Endothelial cell of umbilical vein (primary cell): ENCODE measurements around the gene ZNF232. TPM values are rescaled to one million over a fixed set of nuclear protein-coding genes. Genes with fewer than 3 reads are reported as not detected.

ENCODE experiments used
- BruUV-seq: library from RNA; stranded (reverse); fragments of 400-500 nt; replicated peaks from 2 replicates; lab custom pipeline; 2021; lab: Mats Ljungman, UMichigan
- CTCF ChIA-PET: fragments of 300-600, 350-600 bp; sonication (Branson Sonifier 250); formaldehyde crosslinking; loops from one replicate; lab custom pipeline; 2021; ENCODE audit warnings: antibody characterized with exemption, inconsistent platforms; lab: Charles Lee
- POLR2A ChIA-PET: fragments of 300-600, 350-600 bp; sonication (Branson Sonifier 250); formaldehyde crosslinking; loops from one replicate; lab custom pipeline; 2021; ENCODE audit warnings: antibody characterized with exemption, inconsistent platforms; lab: Charles Lee
- DNase-seq: peaks from one replicate; pipeline ENCODE4 v3.0.0-alpha.2; 2011; ENCODE audit warnings: low read depth, low spot score
- FAIRE-seq: peaks from 2 replicates; lab custom pipeline; 2011; peaks lifted over from hg19 to GRCh38; lab: Jason Lieb, UNC
- H2AFZ ChIP-seq: 2 replicates; pipeline ENCODE4 v1.6.0; 2012; ENCODE audit warnings: low read depth, low read length, control low read depth, inconsistent platforms
- H3K27ac ChIP-seq: 2 replicates; pipeline ENCODE4 v1.5.1; 2011; ENCODE audit warnings: low read depth, mild to moderate bottlenecking, control low read depth, low read length, moderate library complexity; ENCODE audit not compliant: insufficient read depth
- H3K27me3 ChIP-seq, 2 experiments: 2 replicates each; pipeline versions ENCODE4 v1.6.0 to v1.6.1; 2011; ENCODE audit warnings: low read length in 2 of 2, mixed read lengths in 1 of 2; ENCODE audit not compliant: control insufficient read depth in 2 of 2, insufficient read depth in 2 of 2
- H3K36me3 ChIP-seq, 2 experiments: 2 replicates in 1 of 2; 3 replicates in 1 of 2; pipeline ENCODE4 v1.5.1; 2011; ENCODE audit warnings: low read length in 2 of 2, mild to moderate bottlenecking in 1 of 2, moderate library complexity in 1 of 2; ENCODE audit not compliant: control insufficient read depth in 2 of 2, insufficient read depth in 2 of 2; ENCODE audit errors: extremely low read depth in 1 of 2
- H3K4me1 ChIP-seq: 3 replicates; pipeline ENCODE4 v1.5.1; 2011; ENCODE audit warnings: mild to moderate bottlenecking, low read length; ENCODE audit not compliant: control insufficient read depth, insufficient read depth; ENCODE audit errors: extremely low read depth
- H3K4me2 ChIP-seq: 2 replicates; pipeline ENCODE4 v1.6.1; 2011; ENCODE audit warnings: low read length, control low read depth, mixed read lengths; ENCODE audit not compliant: insufficient read depth
- H3K4me3 ChIP-seq, 3 experiments: fragments of 200-600 bp in 1 of 3; sonication (generic), shearing (Covaris generic) in 1 of 3; replicated peaks in 1 of 3; 2 replicates each; pipeline ENCODE4 v1.5.1; 2011 to 2016; ENCODE audit warnings: control low read depth in 3 of 3, low read length in 3 of 3, mild to moderate bottlenecking in 2 of 3, inconsistent platforms in 1 of 3, low read depth in 1 of 3, moderate library complexity in 1 of 3; ENCODE audit not compliant: insufficient read depth in 1 of 3
- H3K79me2 ChIP-seq: 2 replicates; pipeline ENCODE4 v1.6.0; 2012; ENCODE audit warnings: low read length, inconsistent platforms; ENCODE audit not compliant: control insufficient read depth, insufficient read depth
- H3K9ac ChIP-seq: replicated peaks from 2 replicates; pipeline ENCODE3; 2011; ENCODE audit warnings: low read length, control low read depth; ENCODE audit not compliant: insufficient read depth; ENCODE audit errors: extremely low read depth
- H3K9me1 ChIP-seq: replicated peaks from 3 replicates; pipeline ENCODE4 v1.6.0; 2011; ENCODE audit warnings: mild to moderate bottlenecking, low read length; ENCODE audit not compliant: control insufficient read depth, insufficient read depth; ENCODE audit errors: extremely low read depth
- H3K9me3 ChIP-seq: replicated peaks from 2 replicates; pipeline ENCODE4 v1.5.1; 2012; ENCODE audit warnings: low read length, inconsistent platforms; ENCODE audit not compliant: control insufficient read depth, insufficient read depth
- H4K20me1 ChIP-seq: replicated peaks from 2 replicates; pipeline ENCODE3; 2011; ENCODE audit warnings: mild to moderate bottlenecking, low read length; ENCODE audit not compliant: control insufficient read depth, insufficient read depth; ENCODE audit errors: extremely low read depth
- EZH2 ChIP-seq: IDR thresholded peaks from 2 replicates; pipeline ENCODE4 v1.6.1; 2012; ENCODE audit warnings: borderline replicate concordance, low read depth, mild to moderate bottlenecking, moderate library complexity, low read length, inconsistent platforms; ENCODE audit not compliant: severe bottlenecking
- FOS ChIP-seq: IDR thresholded peaks from 2 replicates; pipeline ENCODE4 v1.6.1; 2011; ENCODE audit warnings: mild to moderate bottlenecking, low read length, moderate library complexity, borderline replicate concordance; ENCODE audit not compliant: insufficient read depth
- GATA2 ChIP-seq: IDR thresholded peaks from 2 replicates; pipeline ENCODE4 v1.7.0; 2011; ENCODE audit warnings: low read depth, mild to moderate bottlenecking, moderate library complexity, mixed read lengths, low read length; ENCODE audit not compliant: insufficient read length, insufficient read depth
- JUN ChIP-seq: IDR thresholded peaks from 2 replicates; pipeline ENCODE4 v1.6.1; 2011; ENCODE audit warnings: borderline replicate concordance, low read depth; ENCODE audit not compliant: insufficient read length, insufficient read depth
- MYC ChIP-seq: IDR thresholded peaks from one replicate; pipeline ENCODE4 v1.6.1; 2011; ENCODE audit warnings: mild to moderate bottlenecking, low read depth, low read length
- POLR2A ChIP-seq: IDR thresholded peaks from 2 replicates; pipeline ENCODE4 v1.6.1; 2012; ENCODE audit warnings: low read depth, mild to moderate bottlenecking, control low read depth, low read length
- POLR2AphosphoS5 ChIP-seq: IDR thresholded peaks from 2 replicates; pipeline ENCODE4 v1.6.1; 2012; ENCODE audit warnings: low read depth, mild to moderate bottlenecking, control low read depth, low read length, moderate library complexity; ENCODE audit not compliant: insufficient read depth
- dilution Hi-C: fragments of 300-500 bp; cut with MboI; formaldehyde crosslinking; loops from one replicate; pipeline ENCODE4 v1.15.0; 2019; ENCODE audit warnings: low sequenced_read_pairs; ENCODE audit not compliant: extremely low pct_ligation_motif_present
- intact Hi-C: fragments of 100-400 bp; cut with micrococcal nuclease; formaldehyde crosslinking; loops from one replicate; pipeline ENCODE4 v1.10.0; 2022
- polyA plus RNA-seq, 4 experiments: library from polyadenylated mRNA; depleted of rRNA in 3 of 4; stranded (reverse) in 3 of 4; unstranded in 1 of 4; fragments of >200 nt; gene quantifications; 2 replicates each; pipeline versions ENCODE4 v1.2.1 to v1.2.3, GENCODE V29; 2011 to 2012; ENCODE audit warnings: missing spikeins in 1 of 4
- total RNA-seq: library from RNA; stranded (reverse); gene quantifications from 2 replicates; pipeline ENCODE4 v1.2.3, GENCODE V29; 2021
- TF ChIP-seq, protein P1 (sequence below): IDR thresholded peaks from 2 replicates; pipeline ENCODE4 v1.6.1; 2011; ENCODE audit not compliant: insufficient read depth, insufficient read length
- TF ChIP-seq, protein P2 (sequence below), 2 donors: IDR thresholded peaks; 1 replicate in 1 of 2; 2 replicates in 1 of 2; pipeline ENCODE4 v1.5.1; 2011; ENCODE audit warnings: low read length in 2 of 2, mild to moderate bottlenecking in 2 of 2, moderate library complexity in 2 of 2, control low read depth in 1 of 2, inconsistent platforms in 1 of 2, low read depth in 1 of 2; ENCODE audit not compliant: insufficient read depth in 1 of 2; ENCODE audit errors: extremely low read depth in 1 of 2

ZNF232 gene
- total and polyA plus RNA-seq, 2 donors (not counting 3 experiments of a cell fraction or from before 2014, with no cell fraction given) = 3.1 to 9.9 TPM

DNA sequence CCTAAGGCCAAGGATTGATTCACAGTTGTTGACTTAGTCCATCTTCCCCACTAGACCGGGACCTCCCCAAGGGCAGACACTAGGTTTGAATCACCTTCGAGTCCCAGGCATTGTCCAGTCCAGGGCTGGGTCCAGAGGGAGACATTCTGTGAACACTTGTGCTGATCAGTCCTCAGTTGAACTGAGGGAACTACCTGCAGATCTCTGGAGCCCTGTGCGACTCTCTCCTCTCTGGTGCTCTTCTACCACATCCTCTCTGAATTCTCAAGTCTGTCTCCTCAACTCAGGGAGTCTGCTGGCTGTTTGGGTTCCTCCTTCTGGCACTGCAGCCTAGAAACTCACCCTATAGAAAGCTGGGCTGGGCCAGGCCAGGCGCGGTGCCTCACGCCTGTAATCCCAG lies 10.8 kb downstream of the ZNF232 start:
- H3K27ac ChIP-seq = no peak overlapping the region
- dilution Hi-C loops (no loop called here), intact Hi-C loops (no loop called here)
- CTCF ChIA-PET = no interaction called here
- H3K9me3 ChIP-seq = peaks cover 7% of the 10 kb centered on the region
- no peak overlapping the region for H3K4me2 ChIP-seq
- H3K27me3 ChIP-seq = peaks cover 4 to 16% of the 10 kb centered on the region in 2 experiments
- no peak for TF ChIP-seq JUN
- no peak for TF ChIP-seq MYC
- no peak for TF ChIP-seq EZH2
- TF ChIP-seq FOS = no peak
- TF ChIP-seq POLR2A = no peak
- TF ChIP-seq, protein P1, sequence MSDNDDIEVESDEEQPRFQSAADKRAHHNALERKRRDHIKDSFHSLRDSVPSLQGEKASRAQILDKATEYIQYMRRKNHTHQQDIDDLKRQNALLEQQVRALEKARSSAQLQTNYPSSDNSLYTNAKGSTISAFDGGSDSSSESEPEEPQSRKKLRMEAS = no peak
- TF ChIP-seq GATA2 = no peak
- TF ChIP-seq, protein P2, sequence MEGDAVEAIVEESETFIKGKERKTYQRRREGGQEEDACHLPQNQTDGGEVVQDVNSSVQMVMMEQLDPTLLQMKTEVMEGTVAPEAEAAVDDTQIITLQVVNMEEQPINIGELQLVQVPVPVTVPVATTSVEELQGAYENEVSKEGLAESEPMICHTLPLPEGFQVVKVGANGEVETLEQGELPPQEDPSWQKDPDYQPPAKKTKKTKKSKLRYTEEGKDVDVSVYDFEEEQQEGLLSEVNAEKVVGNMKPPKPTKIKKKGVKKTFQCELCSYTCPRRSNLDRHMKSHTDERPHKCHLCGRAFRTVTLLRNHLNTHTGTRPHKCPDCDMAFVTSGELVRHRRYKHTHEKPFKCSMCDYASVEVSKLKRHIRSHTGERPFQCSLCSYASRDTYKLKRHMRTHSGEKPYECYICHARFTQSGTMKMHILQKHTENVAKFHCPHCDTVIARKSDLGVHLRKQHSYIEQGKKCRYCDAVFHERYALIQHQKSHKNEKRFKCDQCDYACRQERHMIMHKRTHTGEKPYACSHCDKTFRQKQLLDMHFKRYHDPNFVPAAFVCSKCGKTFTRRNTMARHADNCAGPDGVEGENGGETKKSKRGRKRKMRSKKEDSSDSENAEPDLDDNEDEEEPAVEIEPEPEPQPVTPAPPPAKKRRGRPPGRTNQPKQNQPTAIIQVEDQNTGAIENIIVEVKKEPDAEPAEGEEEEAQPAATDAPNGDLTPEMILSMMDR (IDR thresholded peaks at IDR 0.05; ENCODE audit: extremely low read depth in 1 of 2, insufficient read depth in 1 of 2, low read depth in 1 of 2, low read length in 2 of 2) = no peak
- TF ChIP-seq POLR2AphosphoS5 = no peak
- no peaks in the 10 kb centered on the region for H3K9me1 ChIP-seq
- no TSS peak for BruUV-seq
- H3K4me1 ChIP-seq = no peaks in the 10 kb centered on the region
- H2AFZ ChIP-seq = no peak overlapping the region
- DNase-seq = no peak
- H3K4me3 ChIP-seq = no peak overlapping the region
- H3K79me2 ChIP-seq = no peaks in the 10 kb centered on the region
- H3K36me3 ChIP-seq = peaks cover 0 to under 1% of the 10 kb centered on the region in 2 experiments
- H3K9ac ChIP-seq = no peak overlapping the region
- peaks cover 2% of the 10 kb centered on the region for H4K20me1 ChIP-seq
- FAIRE-seq = no peak
- POLR2A ChIA-PET = no interaction called here
